COLO829 (cell line): ENCODE measurements around the gene KLHL9.
"Not testable (repeated sequence)": the region's sequence is repeated elsewhere in the genome, so short reads cannot be mapped to it uniquely, and the experiment has no call there.

Experiments
- DNase-seq: peaks from one replicate; pipeline ENCODE4 v3.0.0; 2012; ENCODE audit warnings: low spot score

Gene KLHL9

GRCh38 chr9:21334701-21335632 lies at the start of gene KLHL9:
Gene KLHL9 (minus strand): TSS chr9:21335404. CDS start chr9:21334859, 545 bp downstream.
- peak; percentile 90 for DNase-seq

DNA sequence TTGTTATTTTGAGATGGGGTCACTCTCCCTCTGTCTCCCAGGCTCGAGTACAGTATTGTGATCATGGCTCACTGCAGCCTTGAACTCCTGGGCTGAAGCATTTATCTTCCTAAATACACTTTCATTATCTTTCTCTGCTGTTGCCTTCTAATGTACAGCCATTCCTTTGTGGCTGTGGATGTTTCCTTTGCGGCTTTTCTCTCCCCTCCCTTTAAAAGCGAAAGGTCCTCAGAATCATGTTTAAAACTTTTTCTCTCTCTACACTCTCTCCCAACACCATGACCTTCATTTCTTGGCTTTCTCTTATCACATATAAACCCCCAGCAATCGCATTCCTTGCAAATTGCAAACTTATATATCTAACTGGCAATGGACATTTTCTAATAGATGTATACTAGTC lies 48.4 kb upstream of the KLHL9 start:
- DNase-seq: no peak

DNA sequence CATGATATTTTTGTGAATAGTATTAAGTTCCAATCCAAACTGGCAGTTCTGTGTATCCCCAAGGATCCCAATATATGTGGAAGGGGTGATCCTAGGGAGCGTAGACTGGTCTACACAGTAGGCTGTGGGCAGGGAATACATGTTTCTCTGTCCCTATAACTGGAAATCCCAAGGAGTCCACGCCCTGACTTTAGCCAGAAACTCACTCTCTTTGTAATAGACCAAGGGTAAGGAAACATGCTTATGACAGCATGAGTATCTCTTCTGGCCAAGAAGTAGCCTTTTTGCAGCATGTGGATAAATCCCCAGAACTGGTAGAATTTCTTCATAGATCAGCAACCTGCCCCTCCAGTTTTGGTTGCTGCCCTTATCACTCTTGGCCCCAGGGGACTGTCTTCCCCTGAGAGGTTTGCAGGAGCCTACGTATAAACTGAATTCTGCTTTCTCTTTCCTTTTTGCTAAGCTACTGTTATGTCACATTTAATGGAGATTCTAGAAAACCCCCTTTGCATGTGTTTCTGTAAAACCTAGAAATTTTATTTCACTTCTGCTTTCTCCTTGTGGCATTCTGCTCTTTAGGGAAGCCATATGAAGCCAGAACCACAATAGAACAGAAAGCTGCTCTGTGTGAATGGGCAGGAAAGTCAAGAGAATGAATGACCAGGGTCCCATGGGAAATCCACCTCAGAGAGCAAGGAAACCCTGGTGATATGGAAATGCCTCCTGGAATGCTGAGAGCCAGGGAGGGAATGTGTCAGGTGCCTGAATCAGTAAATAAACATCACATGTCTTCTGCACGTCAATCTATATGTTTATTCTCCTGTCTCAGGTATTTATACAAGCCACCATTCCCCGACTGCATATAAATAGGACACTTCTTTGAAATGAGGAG lies 46.5 kb upstream of the KLHL9 start:
- peak; percentile 3 for DNase-seq

DNA sequence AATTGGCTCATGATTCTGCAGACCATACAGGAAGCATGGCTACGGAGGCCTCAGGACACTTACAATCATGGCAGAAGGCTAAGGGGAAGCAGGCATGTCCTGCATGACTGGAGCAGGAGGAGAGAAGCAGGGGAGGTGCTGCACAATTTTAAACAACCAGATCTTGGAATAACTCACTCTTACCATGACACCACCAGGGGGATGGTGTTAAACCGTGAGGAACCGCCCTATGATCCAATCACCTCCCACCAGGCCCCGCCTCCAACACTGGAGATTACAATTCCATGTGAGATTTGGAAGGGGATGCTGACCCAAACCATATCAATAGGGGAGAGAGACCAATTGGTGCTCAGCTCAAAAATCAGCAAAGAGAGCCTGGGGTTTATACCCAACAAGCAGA lies 36.3 kb upstream of the KLHL9 start:
- DNase-seq: not testable (repeated sequence)

GRCh38 chr9:21367957-21368356 lies 32.8 kb upstream of the KLHL9 start, which contains the start of gene IFNA13:
Gene IFNA13 (minus strand): TSS chr9:21368057. CDS start chr9:21368010, 47 bp downstream.
- DNase-seq: no peak

- DNase-seq: not testable (repeated sequence)
Measured at GRCh38 chr9:21367169-21367568, 32.0 kb upstream of the KLHL9 start.

DNA sequence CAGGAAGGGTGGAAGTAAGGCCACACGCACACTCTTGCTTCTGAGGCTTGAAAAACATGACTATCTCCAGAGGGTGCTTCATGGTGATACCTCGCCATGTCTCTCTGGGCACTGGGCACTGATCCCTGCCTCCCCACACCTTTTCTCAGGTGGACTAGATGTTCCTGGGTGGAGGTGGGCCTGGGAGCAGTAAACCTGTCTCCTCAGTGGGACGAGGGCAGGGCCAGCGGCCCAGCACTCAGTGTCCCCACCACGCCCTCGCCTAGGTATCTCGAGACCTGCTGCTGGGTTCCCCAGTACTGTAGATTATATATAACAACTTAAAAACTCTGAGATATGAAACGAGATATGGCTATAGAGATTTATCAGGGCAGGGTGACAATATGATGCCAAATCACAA lies 27.1 kb upstream of the KLHL9 start:
- DNase-seq: no peak

DNA sequence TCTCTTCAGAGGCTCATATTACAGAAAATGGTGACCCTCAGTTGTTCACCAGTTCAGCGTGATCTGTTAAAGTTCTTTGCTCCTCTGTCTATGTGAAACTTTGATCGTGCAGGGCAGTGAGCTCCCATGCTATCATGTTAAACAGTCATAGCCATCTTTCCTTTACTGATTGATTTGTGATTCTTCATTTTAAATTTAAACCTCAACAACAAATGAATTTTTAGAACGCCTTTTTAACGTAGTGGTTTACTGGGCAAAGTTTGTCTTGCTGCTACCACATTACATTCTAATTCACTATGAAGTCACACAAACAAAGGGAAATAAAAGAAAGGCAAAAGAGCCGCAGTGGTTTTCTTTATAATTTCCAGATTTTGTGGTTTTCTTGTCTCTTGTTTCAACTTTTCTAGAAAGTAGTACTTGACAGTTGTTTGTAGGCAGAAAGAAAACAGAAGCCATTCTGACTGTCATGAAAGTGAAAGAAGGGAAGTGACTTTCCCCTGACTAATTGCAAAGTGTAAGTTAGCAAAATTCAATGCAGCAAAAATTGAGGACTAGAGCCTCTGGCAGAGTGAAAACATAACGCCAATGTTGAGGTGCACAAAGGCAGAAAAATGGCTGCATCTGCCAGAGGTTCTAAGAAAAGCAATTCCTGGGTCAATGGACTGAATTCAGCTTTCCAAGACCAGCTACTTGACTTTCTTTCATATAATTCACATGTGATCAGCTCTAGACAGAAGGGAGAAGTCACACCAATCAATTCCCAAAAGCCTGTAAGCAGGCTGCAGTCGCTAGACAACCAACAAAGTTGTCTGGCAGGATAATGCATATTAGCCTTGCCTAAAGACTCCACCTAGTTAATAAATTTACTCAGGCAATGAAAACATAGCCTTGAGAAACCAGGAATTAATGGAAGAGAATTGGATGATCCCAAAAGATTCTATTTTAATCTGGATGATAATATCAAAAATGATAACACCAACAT lies 22.6 kb upstream of the KLHL9 start:
- DNase-seq: no peak

GRCh38 chr9:21350787-21351186 lies 15.6 kb upstream of the KLHL9 start, which contains the start of gene IFNA6:
Gene IFNA6 (minus strand): TSS chr9:21350887. CDS start chr9:21350887, 0 bp downstream.
- no peak for DNase-seq

GRCh38 chr9:21348430-21348970 lies 13.3 kb upstream of the KLHL9 start:
- no peak for DNase-seq

DNA sequence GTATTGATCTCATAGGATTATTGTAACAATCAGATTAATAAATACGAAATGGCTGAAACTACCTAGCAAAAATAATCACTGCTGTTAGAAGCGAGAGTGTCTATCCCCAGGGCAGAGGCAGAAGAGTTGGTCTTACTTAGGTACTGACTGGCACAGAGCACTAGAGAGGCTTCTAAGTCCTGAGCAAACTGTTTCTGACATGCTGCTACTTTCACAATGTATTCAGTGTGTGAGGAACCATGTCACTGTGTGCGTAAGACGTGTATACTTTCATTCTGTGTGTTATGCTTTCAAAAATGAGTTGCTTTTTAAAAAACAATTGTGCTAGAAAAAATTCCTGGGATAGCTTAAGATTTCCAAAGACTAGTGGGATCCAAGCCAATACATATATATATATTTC lies 5.5 kb upstream of the KLHL9 start:
- DNase-seq: no peak

GRCh38 chr9:21336457-21336856 lies 1.3 kb upstream of the KLHL9 start:
- DNase-seq: no peak

- no peak for DNase-seq
Measured at GRCh38 chr9:21333226-21333625, 2.0 kb downstream of the KLHL9 start.

GRCh38 chr9:21331676-21332402 lies 3.4 kb downstream of the KLHL9 start:
- DNase-seq: no peak

GRCh38 chr9:21326526-21327139 lies 8.6 kb downstream of the KLHL9 start:
- peak; percentile 15 for DNase-seq

DNA sequence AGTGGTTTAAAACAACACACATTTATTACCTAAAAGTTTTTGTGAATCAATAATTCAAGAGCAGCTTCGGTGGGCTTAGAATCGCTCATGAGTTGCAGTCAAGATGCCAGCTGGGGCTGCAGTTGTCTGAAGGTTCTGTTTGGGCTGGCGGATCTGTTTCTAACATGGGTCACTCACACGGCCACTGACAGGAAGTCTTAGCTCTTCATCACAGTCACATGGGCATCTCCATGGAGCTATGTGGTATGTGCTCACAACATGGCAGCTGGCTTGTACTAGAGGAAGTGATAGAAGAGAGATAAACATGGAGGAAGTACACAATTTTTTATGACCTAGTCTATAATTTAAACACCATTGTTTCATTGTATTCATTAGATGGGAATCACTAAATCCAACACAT lies 11.2 kb downstream of the KLHL9 start:
- no peak for DNase-seq

- no peak for DNase-seq
Measured at GRCh38 chr9:21322911-21323461, 12.2 kb downstream of the KLHL9 start.

- no peak for DNase-seq
Measured at GRCh38 chr9:21320465-21320864, 14.7 kb downstream of the KLHL9 start.
